DMS79 treated with DMSO at 0.1 percent for 48 hours (cell line): Measurements from ENCODE around the gene OPCML.

Experiments used
- DNase-seq: peaks from one replicate; lab custom pipeline; 2025; lab: John Stamatoyannopoulos, UW

The OPCML gene

DNA sequence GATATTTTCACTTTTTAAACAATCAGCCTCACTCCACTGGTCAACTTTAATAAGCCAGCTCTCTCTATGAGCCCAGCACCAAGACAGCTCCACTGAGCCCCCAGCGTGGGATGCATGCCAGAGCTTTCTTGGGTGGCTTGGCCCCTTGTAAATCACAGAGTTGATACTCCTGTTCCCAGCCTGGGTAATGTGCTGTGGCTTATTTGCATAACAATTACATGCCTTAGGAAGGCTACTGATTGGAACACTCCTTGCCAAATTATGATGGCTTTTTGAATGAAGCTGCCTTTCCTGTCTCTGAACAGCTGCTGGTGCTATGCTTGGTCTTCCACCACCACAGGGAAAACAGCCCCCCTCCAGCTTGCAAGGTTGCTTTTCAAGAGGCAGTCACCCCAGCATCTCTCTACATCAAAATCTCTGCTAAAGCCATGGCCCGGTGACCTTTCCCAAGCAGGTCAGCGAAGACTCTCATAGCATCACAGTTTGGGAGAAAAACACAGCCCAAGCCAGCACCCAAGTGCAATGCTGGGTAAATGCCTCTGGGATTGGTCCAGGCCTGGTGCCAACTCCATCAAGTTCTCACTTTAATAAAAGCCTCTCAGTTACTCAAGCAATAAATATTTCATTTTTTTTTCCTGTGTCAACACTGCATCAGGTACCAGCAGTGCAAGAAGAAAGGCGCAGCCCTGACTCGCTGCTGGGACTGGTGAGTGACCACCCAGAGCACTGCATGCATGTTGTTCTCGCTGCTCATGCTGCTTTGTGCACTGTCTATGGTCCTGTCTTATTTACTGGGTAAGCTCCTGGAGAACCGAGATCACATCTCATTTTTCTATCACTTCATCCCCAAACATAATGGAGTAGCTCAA is 549.3 kb downstream of the OPCML start:
- DNase-seq: peak; percentile 8

DNA sequence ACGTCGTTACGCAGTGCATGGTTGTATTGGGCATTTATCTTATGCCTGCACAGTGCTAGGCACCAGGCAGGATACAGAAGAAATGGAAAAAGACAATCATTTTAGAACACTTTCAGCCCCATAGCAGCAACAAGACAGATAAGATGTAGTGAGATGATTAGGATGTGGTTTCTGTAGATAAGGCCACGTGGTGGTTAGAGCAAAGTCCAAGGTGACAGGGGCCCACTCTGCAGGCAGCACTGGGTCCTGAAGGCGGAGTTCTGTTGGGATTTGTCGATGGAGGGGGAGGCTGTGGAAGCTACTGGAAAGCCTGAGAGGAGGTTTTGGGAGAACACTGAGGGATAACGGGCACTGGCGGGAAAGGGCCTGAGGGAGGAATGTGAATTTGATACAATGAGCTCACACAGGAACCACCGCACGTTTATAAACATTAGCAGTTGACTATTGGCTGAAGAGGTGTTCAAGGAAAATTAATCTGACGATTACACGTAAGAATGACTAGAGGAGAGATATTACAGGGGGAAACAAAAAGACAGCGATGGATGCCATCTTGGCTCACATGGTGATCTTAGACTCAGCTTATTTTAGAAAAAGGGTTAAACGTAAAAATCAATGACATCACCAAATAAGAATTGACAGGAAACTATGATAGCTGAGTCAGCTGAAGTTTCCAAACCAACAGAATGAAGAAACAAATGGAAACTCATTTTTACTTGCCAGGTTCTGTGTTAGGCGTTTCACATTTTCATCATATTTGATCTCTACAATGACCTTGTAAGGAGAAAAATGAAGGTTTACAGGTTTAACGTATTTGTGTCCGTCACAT is 551.0 kb downstream of the OPCML start:
- no peak for DNase-seq

GRCh38 chr11:132980670-132981069 is 551.6 kb downstream of the OPCML start:
- DNase-seq: no peak

GRCh38 chr11:132977746-132978145 is 554.6 kb downstream of the OPCML start:
- DNase-seq: no peak

- no peak for DNase-seq
Observed at GRCh38 chr11:132977241-132977640, 555.1 kb downstream of the OPCML start.

DNA sequence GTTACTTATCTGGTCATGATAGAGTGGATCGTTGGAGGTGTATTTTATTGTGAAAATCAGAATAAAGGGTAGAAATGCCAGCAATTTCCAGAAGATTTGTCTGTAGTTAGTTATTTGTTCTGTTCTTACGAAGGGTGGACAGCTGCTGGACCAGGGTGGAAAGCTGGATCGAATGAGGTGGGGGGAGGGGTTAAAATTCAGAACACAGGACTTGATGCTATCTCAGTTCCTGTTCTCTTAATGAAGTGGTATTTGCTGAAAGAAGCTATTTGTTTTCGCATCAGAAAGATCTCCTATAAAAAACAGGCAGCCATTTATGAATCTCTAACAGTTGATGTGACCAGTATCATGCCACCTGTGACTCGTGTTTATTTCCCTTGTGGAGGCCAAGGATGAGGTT is 556.2 kb downstream of the OPCML start:
- no peak for DNase-seq

GRCh38 chr11:132973686-132974085 is 558.6 kb downstream of the OPCML start:
- no peak for DNase-seq

- no peak for DNase-seq
Observed at GRCh38 chr11:132972565-132972964, 559.7 kb downstream of the OPCML start.

- no peak for DNase-seq
Observed at GRCh38 chr11:132971351-132971750, 561.0 kb downstream of the OPCML start.

DNA sequence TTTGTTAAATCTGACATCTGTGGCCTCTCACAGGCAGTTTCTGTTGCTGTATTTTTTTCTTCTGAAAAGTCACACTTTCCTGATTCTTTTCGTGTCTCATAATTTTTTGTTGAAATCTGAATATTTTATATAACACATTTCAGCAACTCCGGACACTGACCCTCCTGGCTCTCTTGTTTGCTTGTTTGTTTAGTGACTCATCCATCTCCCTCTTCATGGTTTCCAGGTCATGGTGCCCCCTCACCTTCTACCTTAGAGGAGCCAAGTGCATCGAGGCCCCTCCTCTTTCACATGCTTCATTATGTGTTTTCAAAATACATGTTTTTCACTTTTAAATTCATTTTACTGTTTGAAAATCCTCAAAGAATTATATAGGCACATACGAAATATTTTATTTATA is 562.4 kb downstream of the OPCML start:
- no peak for DNase-seq

DNA sequence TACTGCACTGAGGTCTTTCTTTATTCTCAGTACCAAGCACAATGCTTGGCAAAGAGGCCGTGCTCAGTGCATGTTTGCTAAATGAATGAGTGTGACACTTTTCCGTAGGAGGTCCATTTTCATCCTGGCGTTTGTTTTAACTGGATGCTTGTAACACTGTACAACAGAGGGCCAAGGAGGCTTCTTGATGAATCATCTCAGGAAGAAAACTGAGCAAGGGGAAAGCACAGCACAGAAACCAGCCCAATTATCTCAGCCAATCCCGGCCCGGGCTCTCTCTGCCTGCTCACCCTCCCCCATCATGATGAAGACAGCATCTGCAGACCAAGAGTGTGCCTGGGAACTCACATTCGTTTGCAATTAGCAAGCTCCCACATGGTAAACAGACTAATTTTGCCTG is 570.3 kb downstream of the OPCML start:
- no peak for DNase-seq

DNA sequence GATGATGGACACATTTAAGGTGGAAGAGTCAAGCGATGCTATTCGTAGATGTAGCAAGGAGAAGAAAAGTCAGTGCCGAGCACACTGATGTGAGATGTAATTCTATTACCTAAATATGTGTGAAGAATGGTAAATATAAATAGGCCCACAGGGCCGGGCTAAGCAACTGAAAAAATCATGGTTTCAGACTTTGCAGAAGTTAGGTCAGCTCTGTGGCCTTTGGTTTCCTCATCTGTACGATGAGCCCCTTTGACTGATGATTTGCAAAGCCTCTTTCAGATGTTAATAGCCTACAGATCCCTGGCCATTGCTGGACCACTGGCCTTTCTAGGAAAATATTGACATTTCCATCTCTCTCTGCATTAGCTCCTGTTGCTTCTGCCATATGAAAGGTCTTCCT is 570.8 kb downstream of the OPCML start:
- no peak for DNase-seq

GRCh38 chr11:132960273-132961078 is 571.8 kb downstream of the OPCML start:
- DNase-seq: no peak

GRCh38 chr11:132959693-132960092 is 572.6 kb downstream of the OPCML start:
- no peak for DNase-seq

GRCh38 chr11:132957881-132958280 is 574.4 kb downstream of the OPCML start:
- DNase-seq: no peak

- DNase-seq: no peak
Observed at GRCh38 chr11:132948252-132948651, 584.0 kb downstream of the OPCML start.

DNA sequence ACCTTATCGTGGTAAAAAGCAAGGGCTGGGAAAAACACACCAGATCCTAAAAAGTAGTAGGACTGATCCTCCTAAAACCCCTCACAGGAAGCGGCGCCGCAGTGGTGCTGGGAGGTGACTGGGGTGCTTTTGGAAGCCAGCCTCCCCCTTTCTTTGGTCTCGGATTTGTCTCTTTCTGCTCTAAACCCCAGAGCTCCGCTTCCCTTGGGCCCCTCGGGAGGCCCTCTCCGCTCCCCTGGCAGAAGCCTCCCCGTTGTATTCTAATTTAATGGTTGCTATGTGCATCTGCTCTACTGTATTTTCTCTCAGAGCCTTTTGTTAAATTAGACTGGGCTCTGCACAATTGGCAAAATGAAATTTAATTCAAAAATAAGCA is 587.7 kb downstream of the OPCML start:
- no peak for DNase-seq

DNA sequence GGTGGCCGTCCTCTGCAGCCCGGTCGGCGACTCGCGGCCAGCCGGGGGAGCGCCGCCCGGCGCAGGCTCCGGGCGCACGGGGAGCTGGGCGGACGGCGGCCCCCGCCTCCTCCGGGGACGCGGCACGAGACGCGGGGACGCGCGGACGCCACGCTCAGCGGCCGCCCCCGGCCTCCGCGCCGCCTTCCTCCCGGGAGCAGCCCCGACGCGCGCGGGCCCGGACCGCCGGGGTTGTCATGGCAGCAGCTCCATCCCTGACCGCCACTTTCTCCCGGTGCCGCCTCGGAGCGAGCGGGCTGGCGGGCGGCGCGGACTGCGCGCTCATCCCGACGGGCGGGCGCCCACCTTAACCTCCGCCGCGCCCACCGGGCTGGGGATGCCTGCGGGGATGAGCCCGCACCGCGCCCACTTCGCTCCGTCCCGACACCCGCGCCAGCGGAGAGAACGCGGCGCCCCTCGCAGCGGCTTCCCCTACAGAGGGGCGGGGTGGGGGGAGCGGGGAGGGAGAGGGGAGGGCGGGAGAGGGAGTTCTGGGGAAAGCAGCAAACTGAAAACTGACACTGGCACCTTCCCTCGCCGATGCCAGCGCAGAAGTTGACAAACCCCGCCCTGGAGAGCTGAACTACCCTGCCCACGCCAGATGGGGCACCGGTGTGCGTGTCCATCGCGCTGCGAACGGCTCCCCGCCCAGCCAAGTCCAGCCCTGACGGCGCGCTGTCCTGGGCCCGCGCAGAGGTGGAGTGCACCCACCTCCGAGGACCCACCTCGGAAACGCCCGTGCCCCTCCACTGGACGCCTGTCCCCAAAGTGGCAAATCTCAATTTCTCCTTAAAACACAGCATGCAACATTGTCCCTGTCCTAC is 588.4 kb downstream of the OPCML start:
- DNase-seq: no peak

- peak; percentile 10 for DNase-seq
Observed at GRCh38 chr11:132943357-132943705, 589.0 kb downstream of the OPCML start.

DNA sequence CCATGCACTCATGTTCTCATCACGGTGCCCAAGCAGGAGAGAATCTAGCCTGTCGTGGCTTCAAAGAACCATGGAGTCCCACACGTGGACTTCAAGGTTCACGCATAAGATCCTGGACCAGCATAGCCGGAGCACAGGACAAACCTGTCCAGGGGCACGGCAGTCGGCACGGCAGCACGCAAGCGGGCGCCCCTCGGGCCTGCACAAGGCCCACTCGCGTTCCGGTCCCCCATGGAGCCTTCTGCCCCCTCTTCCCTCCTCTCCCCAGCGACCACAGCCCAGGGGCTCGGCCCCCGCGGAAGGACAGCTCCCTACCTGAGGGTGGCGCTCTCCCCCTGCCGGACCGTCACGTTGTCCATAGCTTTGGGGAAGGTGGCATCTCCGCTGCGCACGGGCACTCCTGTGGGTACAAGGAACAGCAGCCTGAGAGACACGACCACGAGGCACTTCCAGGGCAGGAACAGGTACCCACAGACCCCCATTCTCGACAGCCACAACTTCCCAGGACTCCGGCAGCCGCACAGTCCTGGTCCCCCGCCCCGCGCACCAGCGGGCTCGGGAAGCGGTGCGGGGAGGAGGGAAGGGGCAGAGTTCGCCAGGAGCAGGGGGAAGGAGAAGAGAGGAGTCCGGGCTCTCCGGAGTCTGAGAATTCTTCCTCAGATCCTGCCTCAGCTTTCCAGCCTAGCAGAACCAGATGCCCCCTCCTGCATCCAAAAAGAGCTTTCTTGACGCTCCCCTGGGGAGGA is 589.5 kb downstream of the OPCML start:
- no peak for DNase-seq

DNA sequence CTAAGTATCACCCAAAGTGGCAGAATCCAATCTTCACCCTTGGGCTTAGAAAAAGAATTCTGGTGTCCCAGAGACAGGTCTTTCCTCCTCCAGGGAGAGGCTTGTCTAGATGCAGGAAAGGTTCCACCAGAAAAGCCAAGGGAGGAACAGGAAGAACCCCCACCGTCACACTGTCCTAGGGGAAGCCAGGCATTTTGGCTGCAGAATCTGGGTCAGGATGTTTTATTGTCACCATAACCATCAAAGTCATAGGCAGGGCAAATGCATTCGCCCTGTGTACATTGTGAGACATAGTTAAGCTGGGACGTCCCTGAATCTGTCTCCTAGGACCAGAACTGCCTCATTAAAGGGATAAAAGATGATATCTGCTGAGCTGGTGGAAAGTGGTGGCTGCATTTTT is 590.5 kb downstream of the OPCML start:
- DNase-seq: no peak
